Hematopoietic multipotent progenitor cell treated with erythropoietin and hydrocortisone succinate and interleukin-3 and kit ligand, for 8 days (in vitro differentiated cells): Measurements from ENCODE around the gene MPHOSPH8.
"Not testable (repeated sequence)": the region's sequence is repeated elsewhere in the genome, so short reads cannot be mapped to it uniquely, and the experiment has no call there.

ENCODE experiments used
- DNase-seq: peaks from one replicate; pipeline ENCODE4 v3.0.0-alpha.2; 2015

MPHOSPH8 gene

DNA sequence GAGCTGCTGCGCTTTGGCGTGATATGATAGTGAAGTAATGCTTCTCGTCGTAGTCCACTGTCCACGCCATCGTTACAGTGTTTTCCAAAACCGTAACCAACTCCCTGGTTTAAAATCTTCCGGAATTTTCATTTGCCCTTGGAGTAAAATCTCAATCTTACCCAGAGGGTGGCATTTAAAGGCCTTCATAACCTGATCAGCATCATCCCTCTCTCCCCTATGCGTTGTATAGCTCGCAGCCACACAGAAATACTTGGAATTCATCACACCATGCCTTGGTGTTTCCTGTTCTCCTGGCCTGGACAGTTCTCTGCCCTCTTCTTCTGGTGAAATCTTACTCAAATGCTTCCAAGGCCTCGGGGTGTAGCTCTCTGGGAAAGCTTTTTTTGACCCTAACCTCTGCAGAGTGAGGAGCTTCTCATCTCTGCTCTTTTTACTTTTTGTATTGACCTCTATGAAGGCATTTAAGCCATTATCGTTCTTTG, 839 bp downstream of the MPHOSPH8 start:
- no peak for DNase-seq

DNA sequence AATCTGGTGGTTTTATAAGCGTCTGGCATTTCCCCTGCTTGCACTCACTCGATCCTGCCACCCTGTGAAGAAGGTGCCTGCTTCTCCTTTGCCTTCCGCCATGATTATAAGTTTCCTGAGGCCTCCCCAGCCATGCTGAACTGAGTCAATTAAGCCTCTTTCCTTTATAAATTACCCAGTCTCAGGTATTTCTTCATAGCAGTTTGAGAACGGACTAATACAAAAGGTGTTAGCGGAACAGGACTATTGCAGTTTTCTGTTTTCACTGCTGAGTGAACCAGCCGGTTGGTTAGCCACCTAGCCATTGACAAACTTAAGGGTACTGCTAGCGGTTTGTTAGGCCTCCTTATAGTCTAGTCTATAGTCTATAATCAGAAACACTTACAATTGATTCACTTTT, 2.5 kb downstream of the MPHOSPH8 start:
- DNase-seq, result not testable (repeated sequence)

- no peak for DNase-seq
Observed at GRCh38 chr13:19643652-19644051, 10.2 kb downstream of the MPHOSPH8 start.

DNA sequence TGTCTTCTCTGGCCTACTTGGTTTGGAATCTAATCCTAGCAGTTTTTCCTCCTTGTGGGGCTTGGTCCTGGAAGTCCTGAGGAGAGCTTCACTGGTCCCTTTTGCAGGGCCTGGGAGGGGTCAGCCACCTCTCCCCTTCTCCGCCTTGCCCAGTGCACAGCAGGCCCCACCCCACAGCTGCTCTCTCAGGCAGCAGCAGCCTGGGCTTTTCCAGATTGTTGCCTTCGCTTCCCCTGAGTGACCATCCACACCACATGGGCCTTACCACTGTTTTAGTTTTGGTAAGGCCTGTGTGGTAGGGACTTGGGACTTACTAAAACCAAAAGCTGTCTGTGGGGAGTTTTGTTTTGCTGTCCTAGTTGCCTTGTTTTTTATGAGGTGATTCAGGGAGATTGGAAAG, 11.5 kb downstream of the MPHOSPH8 start:
- DNase-seq, result no peak

GRCh38 chr13:19646063-19646462, 12.6 kb downstream of the MPHOSPH8 start:
- DNase-seq, result no peak

GRCh38 chr13:19650742-19651141, 17.3 kb downstream of the MPHOSPH8 start:
- no peak for DNase-seq

GRCh38 chr13:19657872-19658591, 24.6 kb downstream of the MPHOSPH8 start:
- no peak for DNase-seq

GRCh38 chr13:19658831-19659230, 25.4 kb downstream of the MPHOSPH8 start:
- no peak for DNase-seq

GRCh38 chr13:19661126-19661525, 27.7 kb downstream of the MPHOSPH8 start:
- no peak for DNase-seq

- DNase-seq, result no peak
Observed at GRCh38 chr13:19661561-19661960, 28.1 kb downstream of the MPHOSPH8 start.

DNA sequence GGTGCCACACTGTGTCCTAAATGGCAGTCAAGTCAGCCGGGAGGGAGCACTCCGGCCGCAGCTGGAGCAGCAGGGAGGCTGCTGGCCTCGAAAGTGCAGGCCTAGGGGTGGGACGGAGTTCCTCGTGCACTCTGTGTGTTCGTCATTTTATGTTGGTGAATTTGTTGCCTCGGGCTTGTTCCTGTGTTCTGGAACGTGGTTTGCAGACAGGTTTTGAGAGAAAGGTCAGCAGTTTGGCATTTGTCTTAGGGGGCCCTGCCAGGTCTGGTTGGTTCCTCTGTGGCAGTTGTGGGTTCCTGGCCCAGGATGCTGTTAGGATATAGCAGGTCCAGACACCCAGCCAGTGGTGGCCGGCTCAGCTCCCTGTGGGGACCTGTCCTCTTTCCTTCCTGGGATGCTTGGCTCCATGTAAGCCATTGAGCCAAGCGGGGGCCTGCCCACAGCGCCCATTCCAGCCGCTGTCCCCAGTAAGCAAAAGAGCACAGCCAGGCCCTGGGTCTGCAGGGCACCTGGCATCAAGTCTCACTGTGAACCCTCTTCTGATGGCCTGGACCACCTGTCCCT, 30.0 kb downstream of the MPHOSPH8 start:
- no peak for DNase-seq

- DNase-seq, result no peak
Observed at GRCh38 chr13:19664481-19665230, 31.2 kb downstream of the MPHOSPH8 start.

- no peak for DNase-seq
Observed at GRCh38 chr13:19665427-19665859, 32.0 kb downstream of the MPHOSPH8 start.

GRCh38 chr13:19668778-19669177, 35.3 kb downstream of the MPHOSPH8 start:
- no peak for DNase-seq

- DNase-seq, result no peak
Observed at GRCh38 chr13:19670147-19670546, 36.7 kb downstream of the MPHOSPH8 start.

- DNase-seq, result no peak
Observed at GRCh38 chr13:19672990-19673389, 39.5 kb downstream of the MPHOSPH8 start.

GRCh38 chr13:19673473-19674430, 40.3 kb downstream of the MPHOSPH8 start:
- no peak for DNase-seq

GRCh38 chr13:19674898-19675297, 41.4 kb downstream of the MPHOSPH8 start:
- no peak for DNase-seq

- no peak for DNase-seq
Observed at GRCh38 chr13:19676168-19676567, 42.7 kb downstream of the MPHOSPH8 start.

GRCh38 chr13:19680751-19681150, 47.3 kb downstream of the MPHOSPH8 start:
- no peak for DNase-seq

- no peak for DNase-seq
Observed at GRCh38 chr13:19681517-19681916, 48.1 kb downstream of the MPHOSPH8 start.

DNA sequence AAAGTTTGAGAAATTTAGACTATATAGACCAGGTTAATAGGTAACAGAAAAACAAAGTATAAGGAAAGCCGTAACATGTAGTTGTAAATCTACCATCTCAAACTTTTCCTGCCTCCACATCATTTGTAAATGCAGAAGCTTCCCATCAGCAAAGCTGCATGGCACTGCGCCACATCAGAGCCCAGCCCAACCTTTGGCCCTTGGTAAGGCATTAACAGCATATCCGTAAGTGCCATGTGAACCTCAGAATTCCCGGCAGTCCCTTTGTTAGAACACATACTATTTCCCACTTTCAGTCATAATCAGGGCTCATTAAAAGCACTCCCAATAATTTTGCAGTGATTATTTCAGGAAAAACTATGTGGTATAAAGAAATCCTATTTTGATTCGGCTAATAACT, 51.6 kb downstream of the MPHOSPH8 start:
- DNase-seq, result no peak

- no peak for DNase-seq
Observed at GRCh38 chr13:19685437-19685836, 52.0 kb downstream of the MPHOSPH8 start.
